ENCODE measurements around the gene NCKAP5L. TPM values are rescaled to one million over a fixed set of nuclear protein-coding genes. Genes with fewer than 3 reads are reported as not detected.
A peak's percentile ranks its signal among the peaks of the same experiment; 100 is the strongest.

NCKAP5L gene
- total and polyA plus RNA-seq, 9 of the 15 experiments (the other 6 are each of a cell fraction or from before 2014, with no cell fraction given), result 0.01 to 14.4 (median 3.7) TPM

DNA sequence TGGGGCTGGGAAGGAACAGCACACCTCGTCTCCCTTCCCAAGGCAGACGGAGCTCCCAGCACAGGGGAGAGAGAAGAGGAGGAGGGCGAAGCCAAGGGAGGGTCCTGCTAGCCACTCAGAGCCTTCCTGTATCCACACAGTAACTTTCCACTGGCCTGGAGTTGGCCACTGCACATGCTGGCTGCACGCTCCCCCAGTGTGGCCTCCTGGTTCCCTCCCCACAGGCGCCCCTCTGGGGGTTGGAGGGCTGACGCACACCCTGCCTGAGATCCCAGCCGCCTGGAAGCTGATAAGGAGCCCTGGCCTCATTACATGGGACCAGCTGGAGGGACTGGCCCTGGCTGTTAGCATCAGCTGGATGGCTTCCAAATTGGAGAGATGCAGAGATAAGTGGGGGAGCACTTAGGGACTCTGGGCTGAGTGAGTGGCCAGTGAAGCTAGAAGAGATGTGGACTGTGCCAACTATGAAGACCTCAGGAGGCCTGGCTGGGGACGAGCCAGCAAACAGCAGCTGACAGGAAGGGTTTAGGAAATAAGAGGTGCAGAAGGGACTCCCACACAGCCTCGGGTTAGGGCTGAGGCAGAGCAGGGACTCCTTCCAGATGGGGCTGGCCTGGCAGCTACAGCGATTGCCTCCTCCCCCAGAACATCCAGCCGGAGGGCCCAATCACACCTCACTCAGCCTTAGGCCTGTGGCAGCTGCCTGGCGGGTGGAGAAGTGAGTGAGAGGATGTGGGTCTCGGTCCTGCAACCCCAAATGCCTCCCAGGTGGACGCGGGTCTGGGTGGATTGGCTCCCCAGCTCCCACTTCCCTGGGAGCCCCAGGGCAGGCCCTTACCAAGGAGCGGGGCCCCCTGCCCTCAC lies 41.0 kb upstream of the NCKAP5L start (continued):
- TF ChIP-seq ZNF740 (CRISPR knock-in tag; IDR thresholded peaks at IDR 0.05) (peak; percentile 93), ZNF740 (tag; IDR thresholded peaks at IDR 0.05) (peak in 1 of 2 experiments; percentile 92; a peak in 2 of 4 replicates), NCOR1 (IDR thresholded peaks at IDR 0.05) (peak; percentile 97), RBBP5 (IDR thresholded peaks at IDR 0.05; ENCODE audit: borderline replicate concordance, insufficient read depth, low read length, poor library complexity, severe bottlenecking) (peak; percentile 86), ZFX (CRISPR knock-in tag; IDR thresholded peaks at IDR 0.05) (peak; percentile 59), ZSCAN32 (CRISPR knock-in tag; IDR thresholded peaks at IDR 0.05) (0 out of 2 replicates have a peak, but pooled peaks have one; percentile 18), HOMEZ (CRISPR knock-in tag; IDR thresholded peaks at IDR 0.05) (peak; percentile 83; the same call in 1 of the 2 replicates), EHMT2 (IDR thresholded peaks at IDR 0.05) (0 out of 2 replicates have a peak, but pooled peaks have one; percentile 11), L3MBTL2 (IDR thresholded peaks at IDR 0.05) (peak; percentile 96), HEY1 (CRISPR knock-in tag; IDR thresholded peaks at IDR 0.05; ENCODE audit: borderline replicate concordance) (peak; percentile 83; the same call in 1 of the 2 replicates), SAFB (IDR thresholded peaks at IDR 0.05; ENCODE audit: borderline replicate concordance, low read depth, low read length) (no peak), HNRNPH1 (optimal IDR thresholded peaks at IDR 0.05; ENCODE audit: low read depth, low read length) (no peak), TCFL5 (CRISPR knock-in tag; conservative IDR thresholded peaks at IDR 0.05) (0 out of 2 replicates have a peak, but pooled peaks have one; percentile 66), ELF4 (CRISPR knock-in tag; IDR thresholded peaks at IDR 0.05) (peak; percentile 36; the same call in 1 of the 2 replicates), IFI16 (CRISPR knock-in tag; IDR thresholded peaks at IDR 0.05) (no peak), CCAR2 (IDR thresholded peaks at IDR 0.05; ENCODE audit: low read depth, low read length) (0 out of 2 replicates have a peak, but pooled peaks have one; percentile 91), TGIF2 (CRISPR knock-in tag; IDR thresholded peaks at IDR 0.05) (no peak), ZZZ3 (IDR thresholded peaks at IDR 0.05) (no peak), FOXP1 (CRISPR knock-in tag; IDR thresholded peaks at IDR 0.05) (peak; percentile 55; the same call in 1 of the 2 replicates), NR2C1 (IDR thresholded peaks at IDR 0.05) (no peak), NR2C1 (tag; IDR thresholded peaks at IDR 0.05) (peak; percentile 81), NCOA1 (IDR thresholded peaks at IDR 0.05; ENCODE audit: low read depth) (peak; percentile 92), RBFOX2 (IDR thresholded peaks at IDR 0.05; ENCODE audit: low read depth, low read length) (peak; percentile 65), ETV1 (tag; conservative IDR thresholded peaks at IDR 0.05; ENCODE audit: low read depth) (peak; percentile 78), ZNF584 (CRISPR knock-in tag; IDR thresholded peaks at IDR 0.05; ENCODE audit: low read depth) (peak; percentile 97), NUFIP1 (IDR thresholded peaks at IDR 0.05; ENCODE audit: partially characterized antibody) (peak; percentile 78), CCNT2 (IDR thresholded peaks at IDR 0.05; ENCODE audit: borderline replicate concordance, extremely low read depth, insufficient read length, low read depth, low read length) (peak; percentile 99)

Measured in K562 (cell line).